ENCODE data around the gene GRK5.

DNA sequence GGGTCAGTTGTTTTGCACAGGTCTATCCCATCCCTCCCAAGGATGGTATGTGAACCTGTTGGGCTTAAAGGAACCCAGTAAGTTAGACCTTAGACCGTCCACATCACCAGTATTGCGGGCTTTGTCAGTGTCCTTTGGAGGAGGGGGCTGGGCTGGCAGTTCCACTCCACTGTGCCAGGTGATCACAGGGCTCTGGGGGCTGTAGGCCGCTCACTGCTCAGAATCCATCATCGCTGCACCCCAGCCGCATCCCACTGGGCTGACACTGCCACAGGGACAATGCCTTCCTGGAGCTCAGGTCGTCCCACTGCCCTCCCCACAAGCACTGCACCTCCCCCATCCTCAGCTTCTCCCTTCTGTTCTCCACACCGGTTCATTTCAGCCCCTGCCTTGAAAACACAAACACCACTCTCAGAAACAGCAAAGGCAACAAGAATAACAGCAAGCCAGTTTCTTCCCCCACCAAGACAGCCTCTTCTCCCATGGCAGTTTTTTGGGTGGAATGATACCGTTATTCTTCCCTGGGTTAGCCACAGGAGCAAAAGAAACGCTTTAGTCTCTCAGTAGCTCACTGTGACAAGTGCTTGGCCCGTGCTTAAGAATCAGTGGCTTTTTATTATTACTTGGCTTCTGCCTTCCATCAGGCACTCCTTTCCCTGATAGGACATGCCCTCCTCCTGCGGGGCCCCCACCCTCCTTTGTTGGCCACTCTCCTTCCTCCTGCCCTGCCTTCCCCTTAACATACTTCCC lies 111.2 kb downstream of the GRK5 start:
- TF ChIP-seq CTCF (conservative IDR thresholded peaks at IDR 0.05; ENCODE audit: low read depth, low read length) (no peak), EZH2 (IDR thresholded peaks at IDR 0.05; ENCODE audit: borderline replicate concordance, low read depth, low read length, poor library complexity, severe bottlenecking) (no peak)
